ENCODE data around the gene EFHD2.
"Not testable (repeated sequence)": the region's sequence is repeated elsewhere in the genome, so short reads cannot be mapped to it uniquely, and the experiment has no call there.

Gene EFHD2

GRCh38 chr1:15432324-15432723 is 22.6 kb downstream of the EFHD2 start:
- ATAC-seq: no peak
- no peak for TF ChIP-seq TSHZ2 (CRISPR knock-in tag; IDR thresholded peaks at IDR 0.05)
- TF ChIP-seq ZFP3 (CRISPR knock-in tag; IDR thresholded peaks at IDR 0.05): no peak
- TF ChIP-seq RARB (CRISPR knock-in tag; IDR thresholded peaks at IDR 0.05): no peak
- TF ChIP-seq ZNF8 (CRISPR knock-in tag; IDR thresholded peaks at IDR 0.05): no peak
- no peak for TF ChIP-seq BACH2 (CRISPR knock-in tag; IDR thresholded peaks at IDR 0.05; ENCODE audit: borderline replicate concordance)
- TF ChIP-seq GLIS3 (CRISPR knock-in tag; IDR thresholded peaks at IDR 0.05): no peak
- no peak for TF ChIP-seq ISL1 (CRISPR knock-in tag; IDR thresholded peaks at IDR 0.05)
- no peak for TF ChIP-seq ZNF70 (CRISPR knock-in tag; IDR thresholded peaks at IDR 0.05)
- TF ChIP-seq, protein P1, sequence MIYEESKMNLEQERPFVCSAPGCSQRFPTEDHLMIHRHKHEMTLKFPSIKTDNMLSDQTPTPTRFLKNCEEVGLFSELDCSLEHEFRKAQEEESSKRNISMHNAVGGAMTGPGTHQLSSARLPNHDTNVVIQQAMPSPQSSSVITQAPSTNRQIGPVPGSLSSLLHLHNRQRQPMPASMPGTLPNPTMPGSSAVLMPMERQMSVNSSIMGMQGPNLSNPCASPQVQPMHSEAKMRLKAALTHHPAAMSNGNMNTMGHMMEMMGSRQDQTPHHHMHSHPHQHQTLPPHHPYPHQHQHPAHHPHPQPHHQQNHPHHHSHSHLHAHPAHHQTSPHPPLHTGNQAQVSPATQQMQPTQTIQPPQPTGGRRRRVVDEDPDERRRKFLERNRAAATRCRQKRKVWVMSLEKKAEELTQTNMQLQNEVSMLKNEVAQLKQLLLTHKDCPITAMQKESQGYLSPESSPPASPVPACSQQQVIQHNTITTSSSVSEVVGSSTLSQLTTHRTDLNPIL (CRISPR knock-in tag; IDR thresholded peaks at IDR 0.05; ENCODE audit: low read depth): no peak
- TF ChIP-seq CSDC2 (CRISPR knock-in tag; IDR thresholded peaks at IDR 0.05): no peak
- no peak for TF ChIP-seq TOX (CRISPR knock-in tag; IDR thresholded peaks at IDR 0.05; ENCODE audit: borderline replicate concordance)
- no peak for TF ChIP-seq SNAI2 (CRISPR knock-in tag; IDR thresholded peaks at IDR 0.05)
- no peak for TF ChIP-seq ARNTL (CRISPR knock-in tag; IDR thresholded peaks at IDR 0.05; ENCODE audit: borderline replicate concordance, low read depth)
- no peak for TF ChIP-seq PATZ1 (CRISPR knock-in tag; IDR thresholded peaks at IDR 0.05; ENCODE audit: borderline replicate concordance)
- TF ChIP-seq ESRRG (CRISPR knock-in tag; IDR thresholded peaks at IDR 0.05): no peak
- no peak for TF ChIP-seq POU6F1 (CRISPR knock-in tag; IDR thresholded peaks at IDR 0.05; ENCODE audit: borderline replicate concordance, low read depth)
- TF ChIP-seq ZFP30 (CRISPR knock-in tag; IDR thresholded peaks at IDR 0.05): no peak
- TF ChIP-seq TCF4 (CRISPR knock-in tag; IDR thresholded peaks at IDR 0.05; ENCODE audit: borderline replicate concordance): no peak
- TF ChIP-seq, protein P2, sequence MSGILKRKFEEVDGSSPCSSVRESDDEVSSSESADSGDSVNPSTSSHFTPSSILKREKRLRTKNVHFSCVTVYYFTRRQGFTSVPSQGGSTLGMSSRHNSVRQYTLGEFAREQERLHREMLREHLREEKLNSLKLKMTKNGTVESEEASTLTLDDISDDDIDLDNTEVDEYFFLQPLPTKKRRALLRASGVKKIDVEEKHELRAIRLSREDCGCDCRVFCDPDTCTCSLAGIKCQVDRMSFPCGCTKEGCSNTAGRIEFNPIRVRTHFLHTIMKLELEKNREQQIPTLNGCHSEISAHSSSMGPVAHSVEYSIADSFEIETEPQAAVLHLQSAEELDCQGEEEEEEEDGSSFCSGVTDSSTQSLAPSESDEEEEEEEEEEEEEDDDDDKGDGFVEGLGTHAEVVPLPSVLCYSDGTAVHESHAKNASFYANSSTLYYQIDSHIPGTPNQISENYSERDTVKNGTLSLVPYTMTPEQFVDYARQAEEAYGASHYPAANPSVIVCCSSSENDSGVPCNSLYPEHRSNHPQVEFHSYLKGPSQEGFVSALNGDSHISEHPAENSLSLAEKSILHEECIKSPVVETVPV (CRISPR knock-in tag; IDR thresholded peaks at IDR 0.05): no peak
- TF ChIP-seq PPARA (CRISPR knock-in tag; IDR thresholded peaks at IDR 0.05; ENCODE audit: borderline replicate concordance): no peak

- ATAC-seq: no peak
- TF ChIP-seq, protein P2 (CRISPR knock-in tag; IDR thresholded peaks at IDR 0.05): no peak
- TF ChIP-seq ESRRG (CRISPR knock-in tag; IDR thresholded peaks at IDR 0.05) (no peak), CSDC2 (CRISPR knock-in tag; IDR thresholded peaks at IDR 0.05) (no peak), PPARA (CRISPR knock-in tag; IDR thresholded peaks at IDR 0.05; ENCODE audit: borderline replicate concordance) (no peak), OSR1 (CRISPR knock-in tag; IDR thresholded peaks at IDR 0.05) (no peak), ZFP30 (CRISPR knock-in tag; IDR thresholded peaks at IDR 0.05) (no peak), ISL1 (CRISPR knock-in tag; IDR thresholded peaks at IDR 0.05) (no peak), TCF4 (CRISPR knock-in tag; IDR thresholded peaks at IDR 0.05; ENCODE audit: borderline replicate concordance) (no peak), RARB (CRISPR knock-in tag; IDR thresholded peaks at IDR 0.05) (no peak), TOX (CRISPR knock-in tag; IDR thresholded peaks at IDR 0.05; ENCODE audit: borderline replicate concordance) (no peak), ZC3H10 (CRISPR knock-in tag; IDR thresholded peaks at IDR 0.05) (no peak), SNAI2 (CRISPR knock-in tag; IDR thresholded peaks at IDR 0.05) (no peak), ZFP3 (CRISPR knock-in tag; IDR thresholded peaks at IDR 0.05) (no peak), GLIS3 (CRISPR knock-in tag; IDR thresholded peaks at IDR 0.05) (no peak)
Measured at GRCh38 chr1:15433471-15433870, 23.8 kb downstream of the EFHD2 start.

DNA sequence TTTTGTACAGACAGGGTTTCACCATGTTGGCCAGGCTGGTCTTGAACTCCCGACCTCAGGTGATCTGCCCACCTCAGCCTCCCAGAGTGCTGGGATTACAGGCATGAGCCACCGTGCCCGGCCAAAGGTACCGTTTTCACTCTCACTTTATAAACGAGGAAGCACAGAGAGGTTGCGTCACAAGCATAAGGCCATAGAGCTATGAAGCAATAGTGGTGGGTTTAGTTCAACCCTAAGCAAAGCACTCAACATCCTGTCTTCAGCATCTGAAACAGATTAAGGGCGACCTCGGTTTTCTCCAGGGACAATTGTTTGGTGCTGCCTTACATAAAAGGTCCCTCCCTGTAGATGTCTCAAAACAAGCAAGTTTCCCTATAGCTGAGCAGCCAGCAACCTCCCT is 25.1 kb downstream of the EFHD2 start:
- ATAC-seq: not testable (repeated sequence)

All from SK-N-SH treated with all-trans-retinoic acid at 6 μM for 48 hours (cell line).